T-helper 17 cell (primary cell): Measurements from ENCODE around the gene GUCA2B. TPM values are rescaled to one million over a fixed set of nuclear protein-coding genes. Genes with fewer than 3 reads are reported as not detected.

Source experiments
- ATAC-seq: fragments of 150-1000 bp; cut with Tn5 transposase; 2 replicates; pipeline ENCODE4 v1.10.0; 2021; ENCODE audit warnings: mild to moderate bottlenecking, moderate library complexity
- DNase-seq, 3 donors: peaks; one replicate each; pipeline versions ENCODE4 v3.0.0 to v3.0.0-alpha.2; 2020 to 2021
- H3K9me3 ChIP-seq: one replicate; pipeline ENCODE4 v1.7.0; 2013; ENCODE audit warnings: low read length, mild to moderate bottlenecking; ENCODE audit not compliant: control insufficient read depth, poor library complexity, severe bottlenecking
- H3K27ac Mint-ChIP-seq: one replicate; pipeline ENCODE4 v1.8.0; 2022; ENCODE audit warnings: mild to moderate bottlenecking, moderate library complexity, mixed read lengths
- H3K27me3 Mint-ChIP-seq: one replicate; pipeline ENCODE4 v1.8.0; 2022; ENCODE audit warnings: mixed read lengths
- H3K36me3 Mint-ChIP-seq: one replicate; pipeline ENCODE4 v1.8.0; 2022; ENCODE audit warnings: low read depth, mixed read lengths
- H3K4me1 Mint-ChIP-seq: one replicate; pipeline ENCODE4 v1.8.0; 2022; ENCODE audit warnings: mild to moderate bottlenecking, mixed read lengths
- H3K4me3 Mint-ChIP-seq: one replicate; pipeline ENCODE4 v1.8.0; 2022; ENCODE audit warnings: mild to moderate bottlenecking, moderate library complexity, mixed read lengths
- total RNA-seq, 4 donors: library from RNA in 2 of 4; stranded (reverse) in 2 of 4; gene quantifications; one replicate each; pipeline ENCODE4 v1.2.3 and lab custom pipeline; 2022 to 2026

GUCA2B gene
- total RNA-seq, 2 donors from 2014 or later: not detected

DNA sequence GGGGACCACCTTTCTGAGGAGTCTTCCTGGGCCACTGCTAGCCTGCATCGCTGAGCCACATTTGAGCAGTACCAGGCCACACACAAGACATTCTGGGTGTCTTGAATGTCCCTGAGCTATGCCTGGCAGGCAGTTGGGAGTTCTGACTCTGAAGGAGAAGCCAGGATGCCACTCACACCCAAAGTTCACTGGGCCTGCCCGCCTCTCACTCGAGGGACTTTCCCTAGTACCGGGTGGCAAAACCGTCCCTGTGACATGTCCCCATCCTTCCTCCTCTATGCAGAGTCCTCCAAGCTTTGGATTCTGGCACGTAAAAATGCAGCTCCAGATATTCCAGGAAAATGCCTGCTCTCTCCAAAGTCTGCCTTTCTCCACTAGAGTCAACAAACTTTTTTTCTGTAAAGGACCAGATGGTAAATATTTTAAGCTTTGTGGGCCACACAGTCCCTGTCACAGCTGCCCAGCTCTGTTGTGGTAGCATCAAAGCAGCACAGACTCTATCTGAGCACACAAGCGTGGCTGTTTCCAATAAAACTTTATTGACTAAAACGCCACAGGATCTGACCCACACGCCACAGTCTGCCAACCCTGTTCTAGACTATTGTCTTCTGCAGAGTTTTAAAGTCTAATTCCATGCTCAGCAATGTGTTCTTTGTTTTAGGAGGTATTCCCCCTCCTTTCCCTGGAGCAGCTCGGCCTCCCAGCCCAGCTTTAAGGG, 19.2 kb upstream of the GUCA2B start:
- Mint-ChIP-seq H3K27ac (no peak overlapping the region), H3K36me3 (peaks cover 2% of the 10 kb centered on the region), H3K4me3 (no peak overlapping the region), H3K4me1 (peaks cover 2% of the 10 kb centered on the region), H3K27me3 (peaks cover 24% of the 10 kb centered on the region)
- ATAC-seq (no peak), DNase-seq (no peak)
- no peaks in the 10 kb centered on the region for H3K9me3 ChIP-seq

- DNase-seq (no peak), ATAC-seq (no peak)
These were observed 17.8 kb upstream of the GUCA2B start for GRCh38 chr1:42135426-42135825.

GRCh38 chr1:42136466-42136865, 16.7 kb upstream of the GUCA2B start:
- H3K9me3 ChIP-seq: no peaks in the 10 kb centered on the region
- no peak overlapping the region for H3K4me3 Mint-ChIP-seq
- H3K4me1 Mint-ChIP-seq: peaks cover 2% of the 10 kb centered on the region
- H3K27me3 Mint-ChIP-seq: peaks cover 21% of the 10 kb centered on the region
- no peak for DNase-seq
- H3K27ac Mint-ChIP-seq: no peak overlapping the region
- no peak for ATAC-seq
- H3K36me3 Mint-ChIP-seq: peaks cover 2% of the 10 kb centered on the region

More at GRCh38 chr1:42135426-42135825, 17.8 kb upstream of the GUCA2B start:
- Mint-ChIP-seq H3K27me3 (peaks cover 14% of the 10 kb centered on the region), H3K36me3 (peaks cover 2% of the 10 kb centered on the region), H3K4me3 (no peak overlapping the region), H3K27ac (no peak overlapping the region), H3K4me1 (peaks cover 2% of the 10 kb centered on the region)
- H3K9me3 ChIP-seq: no peaks in the 10 kb centered on the region

GRCh38 chr1:42137766-42138165, 15.4 kb upstream of the GUCA2B start:
- H3K9me3 ChIP-seq: no peaks in the 10 kb centered on the region
- Mint-ChIP-seq H3K27me3 (peaks cover 21% of the 10 kb centered on the region), H3K36me3 (peaks cover 2% of the 10 kb centered on the region), H3K4me1 (peaks cover 2% of the 10 kb centered on the region), H3K27ac (no peak overlapping the region), H3K4me3 (no peak overlapping the region)
- ATAC-seq (no peak), DNase-seq (no peak)

- no peaks in the 10 kb centered on the region for H3K9me3 ChIP-seq
- H3K36me3 Mint-ChIP-seq: no peaks in the 10 kb centered on the region
- peaks cover 7% of the 10 kb centered on the region for H3K4me1 Mint-ChIP-seq
- no peak for DNase-seq
- no peak overlapping the region for H3K4me3 Mint-ChIP-seq
- peaks cover 29% of the 10 kb centered on the region for H3K27me3 Mint-ChIP-seq
- ATAC-seq: no peak
- H3K27ac Mint-ChIP-seq: no peak overlapping the region
These were observed 14.6 kb upstream of the GUCA2B start for GRCh38 chr1:42138586-42138985.

- ATAC-seq: no peak
- H3K9me3 ChIP-seq: no peaks in the 10 kb centered on the region
- Mint-ChIP-seq H3K27me3 (peaks cover 32% of the 10 kb centered on the region), H3K27ac (no peak overlapping the region), H3K36me3 (no peaks in the 10 kb centered on the region), H3K4me3 (no peak overlapping the region), H3K4me1 (peaks cover 8% of the 10 kb centered on the region)
- DNase-seq: no peak
These were observed 13.8 kb upstream of the GUCA2B start for GRCh38 chr1:42139444-42139843.

DNA sequence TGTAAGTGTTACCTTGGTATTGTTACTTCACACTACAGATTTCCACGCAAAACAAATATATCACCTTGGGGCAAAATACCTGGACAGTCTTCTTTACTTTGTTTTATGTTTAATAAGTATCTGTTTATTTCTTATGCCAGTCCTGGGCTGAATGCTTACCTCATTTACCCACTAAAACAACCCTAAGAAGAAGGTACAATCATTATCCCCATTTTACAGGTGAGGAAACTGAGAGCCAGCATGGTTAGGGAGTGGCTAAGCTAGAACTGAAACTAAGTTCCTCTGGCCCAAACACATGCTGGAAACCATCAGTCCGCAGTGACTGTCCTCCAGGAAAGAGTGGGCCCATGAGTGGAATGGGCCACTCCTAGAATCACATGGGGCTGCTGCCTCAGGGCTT, 13.0 kb upstream of the GUCA2B start:
- ATAC-seq (no peak), DNase-seq (no peak)
- no peaks in the 10 kb centered on the region for H3K9me3 ChIP-seq
- H3K27ac Mint-ChIP-seq: no peak overlapping the region
- peaks cover 32% of the 10 kb centered on the region for H3K27me3 Mint-ChIP-seq
- no peak overlapping the region for H3K4me3 Mint-ChIP-seq
- H3K4me1 Mint-ChIP-seq: peaks cover 6% of the 10 kb centered on the region
- H3K36me3 Mint-ChIP-seq: no peaks in the 10 kb centered on the region

- no peaks in the 10 kb centered on the region for H3K9me3 ChIP-seq
- no peak overlapping the region for H3K27ac Mint-ChIP-seq
- DNase-seq: no peak
- H3K36me3 Mint-ChIP-seq: no peaks in the 10 kb centered on the region
- peaks cover 6% of the 10 kb centered on the region for H3K4me1 Mint-ChIP-seq
- H3K4me3 Mint-ChIP-seq: no peak overlapping the region
- ATAC-seq: no peak
- H3K27me3 Mint-ChIP-seq: peaks cover 21% of the 10 kb centered on the region
These were observed 11.2 kb upstream of the GUCA2B start for GRCh38 chr1:42141978-42142377.

DNA sequence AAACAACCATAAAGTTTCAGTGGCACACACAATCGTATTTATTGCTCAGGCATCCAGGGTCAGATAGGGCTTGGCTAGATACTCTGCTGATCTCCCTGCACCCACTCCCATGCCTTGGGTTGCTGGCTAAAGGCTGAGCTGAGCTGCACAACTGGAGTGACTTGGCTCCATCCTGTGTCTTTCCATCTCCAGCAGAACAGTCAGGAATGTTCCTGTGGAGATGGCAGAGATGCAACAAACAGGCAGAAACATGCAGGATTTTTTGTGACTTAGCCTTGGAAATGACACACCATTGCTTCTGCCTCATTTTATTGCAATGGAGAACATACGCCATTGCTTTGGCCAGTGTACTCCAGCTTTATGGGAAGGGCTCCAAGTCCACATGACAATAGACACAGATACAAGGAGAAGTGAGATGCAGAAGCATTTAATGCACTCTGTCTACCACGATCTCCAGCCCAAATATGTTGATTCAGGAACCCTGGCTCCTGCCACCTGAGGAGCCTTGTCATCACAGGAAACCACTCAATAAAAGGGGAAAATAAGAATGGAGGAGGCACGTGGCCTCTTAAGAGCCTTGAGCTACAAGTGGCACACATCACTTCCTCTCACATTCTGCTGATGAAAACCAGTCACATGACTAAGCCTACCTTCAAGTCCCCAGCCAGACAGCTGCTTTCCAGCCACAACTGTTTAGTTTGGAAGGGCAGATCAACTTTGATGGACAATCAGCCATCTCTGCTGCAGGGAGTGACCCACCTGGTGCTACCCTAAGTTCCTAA, 10.1 kb upstream of the GUCA2B start:
- DNase-seq (no peak), ATAC-seq (no peak)
- Mint-ChIP-seq H3K4me1 (peaks cover 6% of the 10 kb centered on the region), H3K27me3 (peaks cover 21% of the 10 kb centered on the region), H3K36me3 (no peaks in the 10 kb centered on the region), H3K27ac (no peak overlapping the region), H3K4me3 (no peak overlapping the region)
- H3K9me3 ChIP-seq: no peaks in the 10 kb centered on the region

DNA sequence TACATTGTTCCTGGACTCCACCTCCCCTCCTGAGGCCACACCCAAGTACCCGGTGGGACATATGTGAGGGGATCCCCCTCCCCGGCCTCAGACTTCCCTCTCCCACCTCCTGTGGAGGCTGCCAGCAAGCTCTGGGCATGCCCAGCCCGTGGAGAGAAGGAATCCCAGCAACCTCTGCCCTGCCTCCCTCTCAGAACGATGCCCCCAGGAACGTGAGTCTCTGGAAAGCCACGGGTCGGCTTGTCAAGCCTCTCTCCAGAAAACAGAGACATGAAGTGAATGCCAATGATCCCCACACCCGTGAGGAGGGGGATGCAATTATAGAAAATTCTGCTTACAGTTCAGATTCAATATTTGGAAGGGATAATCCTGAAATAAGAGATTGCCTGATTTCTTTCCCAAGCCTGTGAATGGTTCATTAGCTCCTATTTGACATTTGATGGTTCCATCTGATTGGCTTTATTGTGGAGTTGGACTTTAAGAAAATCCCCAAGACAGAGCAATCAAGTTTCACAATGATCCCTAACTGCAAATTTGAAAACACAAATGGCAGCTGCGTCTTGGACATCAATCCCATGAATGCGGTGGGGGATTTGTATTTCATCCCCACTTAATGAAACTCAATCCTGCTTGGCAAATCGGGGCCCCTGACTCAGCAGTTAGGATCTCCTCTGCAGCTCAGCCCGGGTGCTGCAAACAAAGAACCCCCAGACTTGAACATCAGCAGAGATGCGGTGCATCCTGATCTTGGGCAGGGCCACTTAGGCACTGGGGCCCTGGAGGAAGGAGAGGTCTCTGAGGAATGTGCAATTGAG, 9.1 kb upstream of the GUCA2B start:
- H3K27me3 Mint-ChIP-seq: peaks cover 21% of the 10 kb centered on the region
- ATAC-seq: no peak

GRCh38 chr1:42144711-42145388, 8.4 kb upstream of the GUCA2B start:
- peaks cover 26% of the 10 kb centered on the region for H3K27me3 Mint-ChIP-seq
- ATAC-seq (no peak), DNase-seq (no peak)
- no peaks in the 10 kb centered on the region for H3K36me3 Mint-ChIP-seq
- H3K4me1 Mint-ChIP-seq: peaks cover 6% of the 10 kb centered on the region
- H3K9me3 ChIP-seq: no peaks in the 10 kb centered on the region
- no peak overlapping the region for H3K27ac Mint-ChIP-seq
- no peak overlapping the region for H3K4me3 Mint-ChIP-seq

More for the DNA sequence above, 9.1 kb upstream of the GUCA2B start:
- no peaks in the 10 kb centered on the region for H3K9me3 ChIP-seq
- H3K36me3 Mint-ChIP-seq: no peaks in the 10 kb centered on the region
- peaks cover 6% of the 10 kb centered on the region for H3K4me1 Mint-ChIP-seq
- no peak for DNase-seq
- no peak overlapping the region for H3K27ac Mint-ChIP-seq
- no peak overlapping the region for H3K4me3 Mint-ChIP-seq

DNA sequence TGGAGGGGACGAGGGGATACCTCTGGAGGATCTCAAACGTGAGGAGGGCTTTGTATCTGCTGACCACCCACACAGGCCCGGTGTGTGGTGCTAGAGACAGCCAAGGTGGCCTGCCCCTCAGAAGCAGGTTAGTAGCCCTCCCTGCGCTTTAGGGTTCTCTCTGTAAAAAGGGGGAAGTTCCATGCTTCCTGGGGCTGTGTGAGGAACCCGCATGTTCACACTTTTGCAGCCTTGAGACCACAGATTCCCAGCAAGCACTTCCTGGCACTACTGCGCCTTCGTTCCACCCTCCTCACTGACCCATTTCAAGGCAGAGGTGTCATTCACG, 7.9 kb upstream of the GUCA2B start:
- Mint-ChIP-seq H3K36me3 (peaks cover 4% of the 10 kb centered on the region), H3K27me3 (peaks cover 28% of the 10 kb centered on the region), H3K4me1 (peaks cover 6% of the 10 kb centered on the region), H3K27ac (no peak overlapping the region), H3K4me3 (no peak overlapping the region)
- DNase-seq: no peak
- no peak for ATAC-seq
- no peaks in the 10 kb centered on the region for H3K9me3 ChIP-seq
